H9 (cell line): ENCODE measurements around the gene ZSCAN30. TPM values are rescaled to one million over a fixed set of nuclear protein-coding genes. Genes with fewer than 3 reads are reported as not detected.

ENCODE experiments used
- DNase-seq: peaks from one replicate; pipeline ENCODE4 v3.0.0-alpha.2; 2017
- H2AFZ ChIP-seq: one replicate; pipeline ENCODE4 v1.6.1; 2013; ENCODE audit warnings: mild to moderate bottlenecking, low read length, control low read depth, moderate library complexity
- H2AK5ac ChIP-seq: 2 replicates; pipeline ENCODE4 v1.6.1; 2013; ENCODE audit warnings: low read length, control low read depth, mixed read lengths; ENCODE audit not compliant: insufficient read length
- H2BK120ac ChIP-seq: one replicate; pipeline ENCODE4 v1.6.1; 2013; ENCODE audit warnings: low read depth, mild to moderate bottlenecking, low read length, control low read depth, inconsistent platforms; ENCODE audit not compliant: poor library complexity, severe bottlenecking
- H2BK12ac ChIP-seq: 2 replicates; pipeline ENCODE4 v1.6.1; 2013; ENCODE audit warnings: low read length, control low read depth, mixed read lengths, low read depth; ENCODE audit not compliant: insufficient read length
- H2BK15ac ChIP-seq: 2 replicates; pipeline ENCODE4 v1.6.1; 2013; ENCODE audit warnings: low read depth, low read length, control low read depth
- H2BK20ac ChIP-seq: one replicate; pipeline ENCODE4 v1.6.1; 2013; ENCODE audit warnings: low read depth, mild to moderate bottlenecking, low read length, control low read depth, inconsistent platforms; ENCODE audit not compliant: poor library complexity, severe bottlenecking
- H2BK5ac ChIP-seq: 2 replicates; pipeline ENCODE4 v1.6.1; 2013; ENCODE audit warnings: low read length, control low read depth, mixed read lengths; ENCODE audit not compliant: insufficient read length
- H3K14ac ChIP-seq: 2 replicates; pipeline ENCODE4 v1.6.1; 2013; ENCODE audit warnings: low read length, control low read depth; ENCODE audit not compliant: insufficient read depth
- H3K18ac ChIP-seq: 2 replicates; pipeline ENCODE4 v1.6.1; 2013; ENCODE audit warnings: low read depth, mild to moderate bottlenecking, mixed read lengths, low read length, control low read depth; ENCODE audit not compliant: insufficient read length
- H3K23ac ChIP-seq: 2 replicates; pipeline ENCODE4 v1.6.1; 2013; ENCODE audit warnings: low read length, control low read depth, mixed read lengths, low read depth; ENCODE audit not compliant: insufficient read length
- H3K23me2 ChIP-seq: 2 replicates; pipeline ENCODE4 v1.6.1; 2013; ENCODE audit warnings: low read depth, mild to moderate bottlenecking, mixed read lengths, low read length, control low read depth; ENCODE audit not compliant: insufficient read length, poor library complexity, severe bottlenecking
- H3K27ac ChIP-seq: 2 replicates; pipeline ENCODE4 v1.5.1; 2013; ENCODE audit warnings: low read length, control low read depth, mixed read lengths, low read depth; ENCODE audit not compliant: insufficient read length
- H3K27me3 ChIP-seq: 2 replicates; pipeline ENCODE4 v1.6.1; 2013; ENCODE audit warnings: low read length, control low read depth, inconsistent platforms; ENCODE audit not compliant: insufficient read depth
- H3K4ac ChIP-seq: 2 replicates; pipeline ENCODE4 v1.6.1; 2013; ENCODE audit warnings: low read depth, mild to moderate bottlenecking, control low read depth, inconsistent platforms, low read length, moderate library complexity
- H3K4me1 ChIP-seq: 2 replicates; pipeline ENCODE4 v1.6.1; 2013; ENCODE audit warnings: low read length, control low read depth, inconsistent platforms; ENCODE audit not compliant: insufficient read depth
- H3K4me2 ChIP-seq: 2 replicates; pipeline ENCODE4 v1.6.1; 2013; ENCODE audit warnings: low read length, control low read depth, mixed read lengths; ENCODE audit not compliant: insufficient read length, insufficient read depth
- H3K56ac ChIP-seq: 2 replicates; pipeline ENCODE4 v1.6.1; 2013; ENCODE audit warnings: low read depth, mild to moderate bottlenecking, mixed read lengths, low read length, control low read depth; ENCODE audit not compliant: insufficient read length
- H3K79me1 ChIP-seq: 2 replicates; pipeline ENCODE4 v1.6.1; 2013; ENCODE audit warnings: low read depth, mild to moderate bottlenecking, moderate library complexity, low read length, control low read depth, inconsistent platforms; ENCODE audit not compliant: insufficient read depth, poor library complexity, severe bottlenecking
- H3K79me2 ChIP-seq: 2 replicates; pipeline ENCODE4 v1.6.1; 2013; ENCODE audit warnings: low read length, control low read depth, inconsistent platforms; ENCODE audit not compliant: insufficient read depth
- H3K9ac ChIP-seq: 2 replicates; pipeline ENCODE4 v1.6.1; 2013; ENCODE audit warnings: low read length, control low read depth, mixed read lengths; ENCODE audit not compliant: insufficient read length; ENCODE audit errors: extremely low read depth
- H3K9me3 ChIP-seq: one replicate; pipeline ENCODE4 v1.6.1; 2013; ENCODE audit warnings: low read depth, low read length, inconsistent platforms; ENCODE audit not compliant: control insufficient read depth
- H3T11ph ChIP-seq: one replicate; pipeline ENCODE4 v1.6.1; 2013; ENCODE audit warnings: mild to moderate bottlenecking, low read length, control low read depth, inconsistent platforms
- H4K20me1 ChIP-seq: one replicate; pipeline ENCODE4 v1.6.1; 2013; ENCODE audit not compliant: control insufficient read depth, insufficient read length, insufficient read depth
- H4K5ac ChIP-seq: 2 replicates; pipeline ENCODE4 v1.6.1; 2013; ENCODE audit warnings: low read depth, mild to moderate bottlenecking, mixed read lengths, low read length, control low read depth; ENCODE audit not compliant: insufficient read length
- H4K8ac ChIP-seq: replicated peaks from 2 replicates; pipeline ENCODE4 v1.6.1; 2013; ENCODE audit warnings: low read length, control low read depth, mixed read lengths, low read depth; ENCODE audit not compliant: insufficient read length
- H4K91ac ChIP-seq: 2 replicates; pipeline ENCODE4 v1.6.1; 2013; ENCODE audit warnings: low read depth, mild to moderate bottlenecking, moderate library complexity, mixed read lengths, low read length, control low read depth; ENCODE audit not compliant: insufficient read length
- H3K27ac Mint-ChIP-seq, 3 experiments: 2 replicates in 2 of 3; 3 replicates in 1 of 3; pipeline ENCODE4 v1.8.0; 2020 to 2021; ENCODE audit warnings: mixed read lengths in 3 of 3, mild to moderate bottlenecking in 1 of 3, moderate library complexity in 1 of 3
- H3K27me3 Mint-ChIP-seq: 2 replicates; pipeline ENCODE4 v1.8.0; 2021; ENCODE audit warnings: low read depth, mild to moderate bottlenecking, moderate library complexity, mixed read lengths
- H3K36me3 Mint-ChIP-seq, 3 experiments: 2 replicates in 2 of 3; 3 replicates in 1 of 3; pipeline ENCODE4 v1.8.0; 2020 to 2021; ENCODE audit warnings: low read depth in 3 of 3, mixed read lengths in 3 of 3; ENCODE audit not compliant: insufficient read depth in 1 of 3
- H3K4me1 Mint-ChIP-seq, 2 experiments: 2 replicates each; pipeline ENCODE4 v1.8.0; 2020; ENCODE audit warnings: mixed read lengths in 2 of 2
- H3K4me3 Mint-ChIP-seq, 2 experiments: 2 replicates in 1 of 2; 3 replicates in 1 of 2; pipeline ENCODE4 v1.8.0; 2020 to 2021; ENCODE audit warnings: mild to moderate bottlenecking in 2 of 2, mixed read lengths in 2 of 2, moderate library complexity in 1 of 2
- H3K9me3 Mint-ChIP-seq, 2 experiments: 2 replicates in 1 of 2; 3 replicates in 1 of 2; pipeline ENCODE4 v1.8.0; 2020; ENCODE audit warnings: mild to moderate bottlenecking in 2 of 2, mixed read lengths in 2 of 2, moderate library complexity in 1 of 2
- CTCF ChIP-seq: fragments of 200-600 bp; sonication (generic); conservative IDR thresholded peaks from 3 replicates; pipeline ENCODE4 v1.8.0; 2021; ENCODE audit warnings: antibody characterized with exemption, mild to moderate bottlenecking
- WGBS: extraction: QIAGEN DNeasy Blood & Tissue Kit; methylation state at CpG from one replicate; pipeline ENCODE4 v1.1.7; 2013; ENCODE audit warnings: missing lambda C conversion rate, low lambda C conversion rate, mixed read lengths; ENCODE audit not compliant: insufficient read length; ENCODE audit errors: extremely low coverage; 5-methylcytosine and 5-hydroxymethylcytosine counted together
- total RNA-seq: library from RNA; stranded (reverse); gene quantifications from 2 replicates; pipeline ENCODE4 v1.2.1, GENCODE V29; 2021

ZSCAN30 gene
- total RNA-seq, 1 experiment from 2014 or later: 11.6 TPM

GRCh38 chr18:35326695-35327387 is 36.8 kb upstream of the ZSCAN30 start:
- Histone ChIP-seq H2BK12ac (no peak overlapping the region), H3K23ac (no peak overlapping the region), H4K8ac (no peak overlapping the region), H4K5ac (no peak overlapping the region), H3K4me2 (no peak overlapping the region), H4K20me1 (no peaks in the 10 kb centered on the region), H3K4ac (no peak overlapping the region), H2AK5ac (no peak overlapping the region), H3K14ac (no peak overlapping the region), H3K56ac (no peak overlapping the region), H2BK20ac (no peak overlapping the region), H3K9ac (no peak overlapping the region), H3K18ac (no peak overlapping the region), H3K23me2 (no peaks in the 10 kb centered on the region), H3K9me3 (no peaks in the 10 kb centered on the region), H3K27me3 (no peaks in the 10 kb centered on the region), H3K4me1 (no peaks in the 10 kb centered on the region), H4K91ac (no peak overlapping the region), H3K79me2 (no peaks in the 10 kb centered on the region), H3T11ph (no peak overlapping the region), H2BK5ac (no peak overlapping the region), H3K79me1 (no peaks in the 10 kb centered on the region), H3K27ac (no peak overlapping the region), H2AFZ (no peak overlapping the region), H2BK15ac (no peak overlapping the region), H2BK120ac (no peak overlapping the region)
- no peaks in the 10 kb centered on the region for H3K27me3 Mint-ChIP-seq
- H3K27ac Mint-ChIP-seq: 0 out of 7 replicates have a peak overlapping the region, but pooled peaks of 1 of the 3 experiments have one; percentile 5
- no peak for TF ChIP-seq CTCF
- WGBS: no CpG with 5 or more reads among the region's 3 CpGs
- no peak for DNase-seq
- no peaks in the 10 kb centered on the region for H3K36me3 Mint-ChIP-seq
- no peaks in the 10 kb centered on the region for H3K9me3 Mint-ChIP-seq
- H3K4me1 Mint-ChIP-seq: peaks cover 10 to 14% of the 10 kb centered on the region in 2 experiments
- no peak overlapping the region for H3K4me3 Mint-ChIP-seq
